ENCODE measurements around the gene GOLGA6L2. TPM values are rescaled to one million over a fixed set of nuclear protein-coding genes. Genes with fewer than 3 reads are reported as not detected.

Gene GOLGA6L2
- total and polyA plus RNA-seq, 9 donors: not detected

DNA sequence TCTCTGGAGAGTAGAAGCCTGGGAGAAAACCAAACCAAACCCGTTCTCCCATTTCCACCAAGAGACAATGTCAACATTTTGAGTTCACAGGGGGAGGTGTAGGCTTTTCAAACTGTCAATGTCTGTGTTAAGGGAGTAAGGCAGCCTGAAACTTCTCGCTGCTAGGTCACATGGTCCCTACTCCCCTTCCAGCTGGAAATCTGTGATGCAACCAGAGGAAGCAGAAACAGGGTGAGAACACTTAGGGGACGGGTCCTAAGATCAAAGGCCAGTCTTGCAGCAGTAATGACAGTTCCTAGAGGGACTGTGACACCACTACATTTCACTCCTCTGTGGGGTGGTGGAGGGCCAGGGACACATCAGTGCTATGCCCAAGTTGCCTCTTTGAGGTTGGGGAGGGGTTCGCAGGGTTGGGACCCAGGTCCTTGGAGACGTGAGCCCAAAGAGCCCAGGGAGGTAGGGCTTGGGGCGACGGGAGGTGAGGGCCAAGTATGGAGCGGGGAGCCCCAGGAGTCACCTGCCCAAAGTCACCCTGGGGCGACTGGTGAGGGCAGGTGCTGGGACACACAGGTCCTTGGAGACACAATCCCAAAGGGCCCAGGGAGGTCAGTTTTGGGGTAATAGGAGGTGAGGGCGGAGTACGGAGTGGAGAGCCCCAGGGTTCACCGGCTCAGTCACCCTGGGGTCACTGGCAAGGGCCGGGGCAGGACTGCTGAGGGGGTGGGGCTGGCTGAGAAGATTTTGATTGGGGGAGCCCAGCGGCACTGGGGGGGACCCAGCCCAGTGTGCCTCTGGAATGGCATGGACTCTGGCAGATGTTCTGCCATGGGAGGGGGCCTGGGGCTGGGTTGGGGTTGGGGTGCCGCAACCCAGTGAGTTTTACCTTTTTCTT lies 582 bp downstream of the GOLGA6L2 start:
- intact Hi-C loops (cut with DNase I): no loop called here
- DNase-seq: no peak
- TF ChIP-seq, protein P1, sequence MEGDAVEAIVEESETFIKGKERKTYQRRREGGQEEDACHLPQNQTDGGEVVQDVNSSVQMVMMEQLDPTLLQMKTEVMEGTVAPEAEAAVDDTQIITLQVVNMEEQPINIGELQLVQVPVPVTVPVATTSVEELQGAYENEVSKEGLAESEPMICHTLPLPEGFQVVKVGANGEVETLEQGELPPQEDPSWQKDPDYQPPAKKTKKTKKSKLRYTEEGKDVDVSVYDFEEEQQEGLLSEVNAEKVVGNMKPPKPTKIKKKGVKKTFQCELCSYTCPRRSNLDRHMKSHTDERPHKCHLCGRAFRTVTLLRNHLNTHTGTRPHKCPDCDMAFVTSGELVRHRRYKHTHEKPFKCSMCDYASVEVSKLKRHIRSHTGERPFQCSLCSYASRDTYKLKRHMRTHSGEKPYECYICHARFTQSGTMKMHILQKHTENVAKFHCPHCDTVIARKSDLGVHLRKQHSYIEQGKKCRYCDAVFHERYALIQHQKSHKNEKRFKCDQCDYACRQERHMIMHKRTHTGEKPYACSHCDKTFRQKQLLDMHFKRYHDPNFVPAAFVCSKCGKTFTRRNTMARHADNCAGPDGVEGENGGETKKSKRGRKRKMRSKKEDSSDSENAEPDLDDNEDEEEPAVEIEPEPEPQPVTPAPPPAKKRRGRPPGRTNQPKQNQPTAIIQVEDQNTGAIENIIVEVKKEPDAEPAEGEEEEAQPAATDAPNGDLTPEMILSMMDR (IDR thresholded peaks at IDR 0.05): no peak
- TF ChIP-seq EP300 (IDR thresholded peaks at IDR 0.05) (no peak), POLR2A (IDR thresholded peaks at IDR 0.05) (no peak)
- Histone ChIP-seq H3K27me3 (no peaks in the 10 kb centered on the region), H3K4me3 (no peak overlapping the region), H3K36me3 (no peaks in the 10 kb centered on the region), H3K9me3 (no peaks in the 10 kb centered on the region), H3K4me1 (ENCODE audit: insufficient read depth) (no peaks in the 10 kb centered on the region), H3K27ac (no peak overlapping the region)
- WGBS, 3 donors: 82 to 83% (median 83%) methylated on average over 13 to 15 of the region's 15 CpGs

DNA sequence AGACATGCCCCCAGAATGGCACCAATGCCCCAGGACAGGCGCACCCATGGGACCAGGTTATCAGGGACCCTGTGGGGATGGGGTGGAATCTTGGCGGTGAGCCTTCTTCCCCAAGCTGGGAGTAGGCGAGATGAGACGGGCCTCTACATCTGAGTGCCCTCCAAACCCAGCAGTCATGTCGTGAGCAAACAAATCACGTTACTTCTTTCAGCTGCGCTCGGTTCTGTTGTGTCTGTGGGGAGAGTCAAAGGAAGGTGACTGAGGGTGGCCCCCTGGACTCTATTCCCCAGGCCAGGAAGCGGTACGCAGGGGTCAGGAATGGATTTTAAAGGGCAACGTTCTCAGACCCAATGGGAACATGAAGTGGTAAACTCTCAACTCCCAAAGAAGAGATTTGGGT lies 2.8 kb downstream of the GOLGA6L2 start:
- Histone ChIP-seq H3K9me3 (no peaks in the 10 kb centered on the region), H3K4me1 (ENCODE audit: insufficient read depth) (no peaks in the 10 kb centered on the region), H3K36me3 (no peaks in the 10 kb centered on the region), H3K4me3 (no peak overlapping the region), H3K27me3 (no peaks in the 10 kb centered on the region), H3K27ac (no peak overlapping the region)
- DNase-seq: no peak
- no peak for TF ChIP-seq POLR2A (IDR thresholded peaks at IDR 0.05)
- no peak for TF ChIP-seq EP300 (IDR thresholded peaks at IDR 0.05)
- TF ChIP-seq, protein P1 (IDR thresholded peaks at IDR 0.05): no peak
- intact Hi-C loops (cut with DNase I): no loop called here
- 76 to 83% (median 79%) methylated on average over 11 of the region's 11 CpGs for WGBS, 3 donors

DNA sequence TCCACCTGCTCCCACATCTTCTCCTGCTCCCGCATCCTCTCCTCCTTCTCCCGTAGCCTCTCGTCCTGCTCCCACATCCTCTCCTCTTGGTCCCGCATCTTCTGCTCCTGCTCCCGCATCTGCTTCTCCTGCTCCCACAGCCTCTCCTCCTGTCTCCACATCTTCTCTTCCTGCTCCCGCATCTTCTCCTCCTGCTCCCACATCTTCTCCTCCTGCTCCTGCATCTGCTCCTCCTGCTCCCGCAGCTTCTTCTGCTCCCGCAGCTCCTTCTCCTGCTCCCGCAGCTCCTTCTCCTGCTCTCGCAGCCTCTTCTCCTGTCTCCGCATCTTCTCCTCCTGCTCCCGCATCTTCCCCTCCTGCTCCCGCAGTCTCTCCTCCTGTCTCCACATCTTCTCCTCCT lies 5.8 kb downstream of the GOLGA6L2 start:
- Histone ChIP-seq H3K9me3 (no peaks in the 10 kb centered on the region), H3K4me3 (no peak overlapping the region), H3K36me3 (no peaks in the 10 kb centered on the region), H3K4me1 (ENCODE audit: insufficient read depth) (no peaks in the 10 kb centered on the region), H3K27me3 (no peaks in the 10 kb centered on the region), H3K27ac (no peak overlapping the region)
- TF ChIP-seq EP300 (IDR thresholded peaks at IDR 0.05) (no peak), POLR2A (IDR thresholded peaks at IDR 0.05) (no peak)
- TF ChIP-seq, protein P1 (IDR thresholded peaks at IDR 0.05): no peak
- WGBS, 3 donors: 85 to 86% (median 86%) methylated on average over 13 of the region's 13 CpGs
- intact Hi-C loops (cut with DNase I): no loop called here
- no peak for DNase-seq

DNA sequence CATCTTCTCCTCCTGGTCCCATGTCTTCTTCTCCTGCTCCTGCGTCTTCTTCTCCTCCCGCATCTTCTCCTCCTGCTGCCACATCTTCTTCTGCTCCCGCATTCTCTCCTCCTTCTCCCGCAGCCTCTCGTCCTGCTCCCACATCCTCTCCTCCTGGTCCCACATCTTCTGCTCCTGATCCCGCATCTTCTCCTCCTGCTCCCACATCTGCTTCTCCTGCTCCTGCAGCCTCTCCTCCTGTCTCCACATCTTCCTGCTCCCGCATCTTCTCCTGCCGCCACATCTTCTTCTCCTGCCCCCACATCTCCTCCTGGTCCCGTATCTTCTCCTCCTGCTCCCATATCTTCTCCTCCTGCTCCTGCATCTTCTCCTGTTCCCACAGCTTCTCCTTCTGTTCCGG lies 6.4 kb downstream of the GOLGA6L2 start:
- no peak for DNase-seq
- H3K4me1 ChIP-seq (ENCODE audit: insufficient read depth): no peaks in the 10 kb centered on the region
- H3K9me3 ChIP-seq: no peaks in the 10 kb centered on the region
- TF ChIP-seq POLR2A (IDR thresholded peaks at IDR 0.05) (no peak), EP300 (IDR thresholded peaks at IDR 0.05) (no peak)
- TF ChIP-seq, protein P1 (IDR thresholded peaks at IDR 0.05): no peak
- H3K27me3 ChIP-seq: no peaks in the 10 kb centered on the region
- no peak overlapping the region for H3K27ac ChIP-seq
- H3K36me3 ChIP-seq: no peaks in the 10 kb centered on the region
- no peak overlapping the region for H3K4me3 ChIP-seq
- 92% methylated on average over 10 of the region's 10 CpGs for WGBS, 3 donors
- intact Hi-C loops (cut with DNase I): no loop called here
